GM19351 (cell line): ENCODE data around the gene BGLAP.

ENCODE experiments used
- ATAC-seq: cut with Tn5 transposase; IDR thresholded peaks from one replicate; pipeline ENCODE4 v1.9.1; 2021; ENCODE audit warnings: mild to moderate bottlenecking, moderate library complexity; ENCODE audit not compliant: unreplicated experiment

BGLAP gene

DNA sequence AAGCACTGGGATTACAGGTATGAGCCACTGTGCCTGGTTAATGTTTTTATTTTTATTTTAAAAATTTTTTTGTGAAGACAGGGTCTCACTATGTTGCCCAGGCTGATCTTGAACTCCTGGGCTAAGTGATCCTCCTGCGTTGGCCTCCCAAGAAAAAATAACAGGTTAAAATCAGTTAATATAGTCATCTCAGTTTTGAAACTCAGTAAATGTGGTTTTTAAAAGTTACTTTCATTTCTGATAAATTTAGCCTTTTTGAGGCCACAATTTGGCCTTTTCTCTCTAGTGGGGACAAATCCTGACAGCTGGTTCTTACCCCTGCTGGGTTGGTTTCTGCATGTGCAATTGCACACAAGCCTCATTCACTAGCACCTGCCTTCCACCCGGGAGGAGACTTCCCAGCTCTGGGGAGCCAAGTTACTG lies 15.9 kb upstream of the BGLAP start:
- peak; percentile 71 for ATAC-seq

DNA sequence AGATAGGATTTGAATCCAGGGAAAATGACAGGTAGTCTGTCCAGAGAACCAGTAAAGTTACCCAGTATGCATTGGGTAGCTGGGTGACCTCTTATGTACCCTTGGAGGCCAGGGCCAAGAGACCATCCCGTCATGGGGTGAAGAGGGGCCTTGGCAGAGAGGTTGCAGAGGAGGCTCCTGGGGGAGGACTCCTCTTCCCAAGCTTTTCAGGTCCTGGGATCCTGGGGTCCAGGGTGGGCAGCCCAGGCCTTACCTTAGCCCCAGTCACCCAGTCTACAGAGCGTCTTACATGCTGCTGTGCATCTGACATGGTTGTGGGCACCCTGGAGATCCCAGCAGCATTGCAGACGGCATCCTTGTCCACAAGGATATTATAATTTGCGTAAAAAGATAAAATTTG lies 15.2 kb upstream of the BGLAP start:
- peak; percentile 4 for ATAC-seq

DNA sequence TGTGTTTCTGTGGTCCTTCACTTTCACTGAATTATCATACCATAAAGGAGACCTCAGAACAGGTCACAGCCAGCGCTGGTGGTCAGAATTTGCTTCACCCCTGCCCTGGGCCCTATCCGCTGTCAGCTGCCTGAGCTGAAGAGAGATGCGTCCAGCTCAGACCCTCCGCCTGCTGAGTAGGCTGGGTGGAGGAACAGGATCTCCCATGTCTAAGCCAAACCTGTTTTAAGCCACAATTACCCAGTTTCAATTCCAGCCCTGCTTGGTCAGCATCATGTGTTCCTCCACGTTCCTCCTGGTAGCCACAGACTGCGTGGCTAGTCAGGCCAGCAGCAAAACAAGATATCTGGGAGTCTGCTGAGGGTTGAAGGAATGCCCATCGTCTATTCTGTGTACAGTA lies 13.5 kb upstream of the BGLAP start:
- no peak for ATAC-seq

DNA sequence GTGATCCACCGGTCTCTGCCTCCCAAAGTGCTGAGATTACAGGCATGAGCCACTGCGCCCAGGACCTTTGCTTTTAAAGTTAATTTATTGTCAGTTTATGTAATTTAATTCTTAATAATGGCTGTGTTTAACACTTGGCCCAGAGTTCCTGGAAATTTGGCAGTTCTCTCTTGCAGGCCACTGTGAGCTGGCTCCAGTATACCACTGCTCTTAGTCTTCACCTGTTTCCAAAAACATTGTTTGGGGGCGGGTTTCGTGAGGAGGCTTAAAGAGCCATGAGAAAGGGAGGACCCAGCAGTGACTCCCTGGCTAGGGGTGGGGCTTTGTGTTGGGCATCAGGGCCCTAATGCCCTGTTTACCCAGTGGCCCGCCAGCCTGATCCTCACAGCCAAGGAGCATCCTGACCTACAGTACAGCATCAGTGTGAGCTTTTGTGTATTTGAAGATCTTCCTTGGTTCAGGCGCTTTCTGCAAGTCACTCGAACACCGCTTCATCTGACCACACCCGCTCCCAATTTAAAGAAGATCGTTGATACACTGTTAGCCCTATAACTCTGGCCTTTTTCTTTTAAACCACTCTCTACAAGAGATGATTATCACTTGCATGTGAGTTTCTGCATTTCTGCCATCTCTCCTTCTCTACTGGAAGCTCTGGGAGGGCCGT lies 12.0 kb upstream of the BGLAP start:
- no peak for ATAC-seq

DNA sequence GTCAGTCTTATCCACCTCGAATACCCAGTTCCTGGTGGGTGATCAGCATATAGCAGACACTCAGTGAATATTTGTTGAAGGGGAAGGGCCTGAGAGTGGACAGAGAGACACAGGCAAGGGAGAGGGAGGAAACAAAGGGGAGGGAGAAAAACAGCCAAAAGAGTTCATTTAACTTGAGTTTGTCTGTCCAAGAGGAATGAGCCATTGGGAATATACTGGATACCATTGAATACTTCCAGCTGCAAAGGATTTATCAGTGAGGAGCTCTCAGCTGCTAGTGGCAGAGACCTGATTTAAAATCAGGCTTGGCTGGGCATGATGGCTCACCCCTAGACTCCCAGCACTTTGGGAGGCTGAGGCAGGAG lies 11.5 kb upstream of the BGLAP start:
- ATAC-seq: no peak

DNA sequence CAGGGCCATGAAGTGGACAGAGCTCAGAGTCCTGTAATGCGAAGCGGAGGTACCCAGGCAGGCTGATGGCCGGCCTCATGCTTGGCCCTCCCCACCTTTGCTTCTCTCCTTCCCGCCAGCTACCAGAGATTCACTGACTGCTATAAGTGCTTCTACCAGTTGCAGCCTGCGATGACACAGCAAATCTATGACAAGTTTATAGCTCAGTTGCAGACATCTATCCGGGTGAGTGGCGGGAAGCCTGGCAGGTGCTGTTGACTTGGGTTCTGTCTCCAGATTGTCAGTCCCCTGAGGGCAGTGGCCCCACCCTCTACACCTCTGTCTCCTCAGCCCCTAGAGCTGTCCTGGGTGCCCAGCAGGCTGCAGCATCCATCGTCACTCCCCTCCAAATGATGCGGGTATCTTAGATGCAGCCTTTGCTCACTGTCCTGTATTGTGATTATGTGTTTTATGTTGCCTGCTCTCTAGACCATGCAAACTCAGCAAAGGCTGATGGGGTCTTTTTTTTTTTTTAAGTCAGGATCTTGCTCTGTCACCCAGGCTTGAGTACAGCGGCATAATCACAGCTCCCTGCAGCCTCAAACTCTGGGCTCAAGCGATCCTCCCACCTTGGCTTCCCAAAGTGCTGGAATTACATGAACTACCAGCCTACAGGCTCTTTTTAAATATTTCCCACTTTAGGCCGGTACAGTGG lies 9.6 kb upstream of the BGLAP start:
- no peak for ATAC-seq

DNA sequence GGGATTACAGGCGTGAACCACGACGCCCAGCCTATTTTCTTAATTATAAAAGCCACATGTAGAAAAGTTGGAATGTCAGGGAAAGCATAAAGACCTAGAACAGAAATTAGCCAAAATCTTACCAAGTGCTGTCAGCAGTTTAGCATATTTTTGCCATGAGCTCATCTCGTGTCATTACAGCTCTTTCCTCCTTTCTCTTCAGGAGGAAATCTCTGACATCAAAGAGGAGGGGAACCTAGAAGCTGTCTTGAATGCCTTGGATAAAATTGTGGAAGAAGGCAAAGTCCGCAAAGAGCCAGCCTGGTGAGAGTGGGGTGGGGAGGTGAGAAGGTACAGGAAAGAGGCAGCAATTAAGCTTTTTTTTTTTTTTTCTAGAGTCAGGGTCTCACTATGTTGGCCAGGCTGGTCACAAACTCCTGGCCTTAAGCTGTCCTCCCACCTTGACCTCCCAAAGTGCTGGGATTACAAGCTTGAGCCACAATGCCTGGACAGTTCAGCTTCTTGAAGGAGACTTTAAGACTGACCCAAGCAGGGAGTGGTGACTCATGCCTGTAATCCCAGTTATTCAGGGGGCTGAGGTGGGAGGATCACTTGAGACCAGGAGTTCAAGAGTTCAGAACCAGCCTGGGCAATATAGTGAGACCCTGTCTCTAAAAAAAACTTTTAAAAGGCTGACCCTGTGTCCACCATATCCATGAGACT lies 8.4 kb upstream of the BGLAP start:
- no peak for ATAC-seq

DNA sequence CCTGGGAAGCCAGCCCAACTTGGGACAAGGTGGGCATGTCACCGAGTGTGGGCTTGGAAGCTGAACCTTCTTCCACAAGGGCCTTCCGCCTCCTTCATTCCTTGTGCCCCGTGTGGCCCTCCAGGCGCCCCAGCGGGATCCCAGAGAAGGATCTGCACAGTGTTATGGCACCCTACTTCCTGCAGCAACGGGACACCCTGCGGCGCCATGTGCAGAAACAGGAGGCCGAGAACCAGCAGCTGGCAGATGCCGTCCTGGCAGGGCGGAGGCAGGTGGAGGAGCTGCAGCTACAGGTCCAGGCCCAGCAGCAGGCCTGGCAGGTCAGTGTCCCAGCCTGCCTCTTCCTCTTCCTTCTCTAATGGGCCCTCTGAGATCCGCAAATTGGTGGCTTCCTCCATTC lies 5.8 kb upstream of the BGLAP start:
- no peak for ATAC-seq

DNA sequence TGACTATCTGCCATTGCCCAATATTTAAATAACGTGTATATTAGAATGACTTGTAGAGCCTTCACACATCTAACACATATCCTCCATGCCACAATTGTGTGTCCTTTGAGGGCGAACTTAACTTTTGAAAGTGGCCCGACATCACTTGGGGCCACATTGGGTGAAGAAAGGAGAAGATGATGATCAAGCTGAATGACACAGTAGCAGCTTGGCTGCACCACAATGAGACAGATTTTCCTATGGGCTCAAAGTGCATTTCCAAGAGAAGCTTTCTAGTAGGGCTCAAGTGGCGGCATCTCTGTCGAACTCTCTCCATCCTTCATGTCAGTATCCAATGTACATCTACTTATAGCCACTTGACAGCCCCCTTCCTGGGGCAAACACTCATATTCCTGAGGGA lies 3.7 kb upstream of the BGLAP start:
- ATAC-seq: no peak

DNA sequence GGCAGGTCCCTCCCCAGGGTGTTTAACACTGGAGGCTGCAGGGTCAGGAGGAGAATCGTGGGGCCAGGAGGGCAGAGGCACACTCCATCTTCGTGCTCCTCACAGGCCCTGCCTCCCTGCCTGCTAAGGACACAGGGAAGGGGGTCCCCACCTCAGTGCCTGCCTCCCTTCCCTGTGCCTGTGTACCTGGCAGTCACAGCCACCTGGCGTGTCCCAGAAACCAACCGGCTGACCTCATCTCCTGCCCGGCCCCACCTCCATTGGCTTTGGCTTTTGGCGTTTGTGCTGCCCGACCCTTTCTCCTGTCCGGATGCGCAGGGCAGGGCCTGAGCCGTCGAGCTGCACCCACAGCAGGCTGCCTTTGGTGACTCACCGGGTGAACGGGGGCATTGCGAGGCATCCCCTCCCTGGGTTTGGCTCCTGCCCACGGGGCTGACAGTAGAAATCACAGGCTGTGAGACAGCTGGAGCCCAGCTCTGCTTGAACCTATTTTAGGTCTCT lies 623 bp upstream of the BGLAP start:
- ATAC-seq: no peak

DNA sequence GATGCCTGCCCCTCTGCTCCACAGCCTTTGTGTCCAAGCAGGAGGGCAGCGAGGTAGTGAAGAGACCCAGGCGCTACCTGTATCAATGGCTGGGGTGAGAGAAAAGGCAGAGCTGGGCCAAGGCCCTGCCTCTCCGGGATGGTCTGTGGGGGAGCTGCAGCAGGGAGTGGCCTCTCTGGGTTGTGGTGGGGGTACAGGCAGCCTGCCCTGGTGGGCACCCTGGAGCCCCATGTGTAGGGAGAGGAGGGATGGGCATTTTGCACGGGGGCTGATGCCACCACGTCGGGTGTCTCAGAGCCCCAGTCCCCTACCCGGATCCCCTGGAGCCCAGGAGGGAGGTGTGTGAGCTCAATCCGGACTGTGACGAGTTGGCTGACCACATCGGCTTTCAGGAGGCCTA lies 754 bp downstream of the BGLAP start:
- ATAC-seq: no peak

DNA sequence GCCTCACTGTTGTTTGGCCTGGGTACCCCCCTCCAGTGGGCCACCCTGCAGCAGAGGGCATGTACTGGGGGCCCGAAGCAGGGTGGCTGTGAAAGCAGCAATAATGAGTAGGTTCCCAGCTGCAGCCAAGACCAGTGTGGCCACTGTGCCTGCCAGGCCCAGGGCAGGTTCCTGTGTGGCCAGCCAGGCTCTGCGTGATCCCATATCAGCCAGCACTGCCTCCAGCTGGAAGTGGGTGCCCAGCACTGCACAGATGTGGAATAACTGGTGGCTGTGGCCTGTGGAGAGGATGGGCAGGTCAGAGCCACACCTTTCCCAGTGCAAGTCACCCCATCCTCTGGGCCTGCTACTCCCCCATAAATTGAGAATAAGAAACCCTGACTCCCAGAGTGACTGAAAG lies 2.1 kb downstream of the BGLAP start:
- ATAC-seq: no peak

DNA sequence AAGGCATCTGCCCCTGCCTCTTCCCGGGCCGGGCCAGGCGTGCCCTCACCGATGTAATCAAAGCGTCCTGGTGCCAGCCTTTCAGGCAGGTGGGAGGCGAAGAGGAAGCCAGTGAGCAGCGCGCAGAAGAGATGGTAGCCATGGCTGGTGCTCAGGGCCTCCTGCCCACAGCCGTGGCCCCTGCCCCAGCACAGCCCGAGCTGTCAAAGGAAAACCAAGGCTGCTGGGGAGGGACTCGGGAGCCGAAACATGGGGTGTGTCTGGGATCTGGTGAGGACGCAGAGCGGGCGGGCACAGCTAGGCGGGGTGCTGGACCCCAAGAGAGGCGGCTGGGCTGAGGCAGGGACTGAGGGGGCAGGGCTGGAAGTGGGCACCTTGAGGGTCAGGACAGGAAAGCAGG lies 2.7 kb downstream of the BGLAP start:
- no peak for ATAC-seq

DNA sequence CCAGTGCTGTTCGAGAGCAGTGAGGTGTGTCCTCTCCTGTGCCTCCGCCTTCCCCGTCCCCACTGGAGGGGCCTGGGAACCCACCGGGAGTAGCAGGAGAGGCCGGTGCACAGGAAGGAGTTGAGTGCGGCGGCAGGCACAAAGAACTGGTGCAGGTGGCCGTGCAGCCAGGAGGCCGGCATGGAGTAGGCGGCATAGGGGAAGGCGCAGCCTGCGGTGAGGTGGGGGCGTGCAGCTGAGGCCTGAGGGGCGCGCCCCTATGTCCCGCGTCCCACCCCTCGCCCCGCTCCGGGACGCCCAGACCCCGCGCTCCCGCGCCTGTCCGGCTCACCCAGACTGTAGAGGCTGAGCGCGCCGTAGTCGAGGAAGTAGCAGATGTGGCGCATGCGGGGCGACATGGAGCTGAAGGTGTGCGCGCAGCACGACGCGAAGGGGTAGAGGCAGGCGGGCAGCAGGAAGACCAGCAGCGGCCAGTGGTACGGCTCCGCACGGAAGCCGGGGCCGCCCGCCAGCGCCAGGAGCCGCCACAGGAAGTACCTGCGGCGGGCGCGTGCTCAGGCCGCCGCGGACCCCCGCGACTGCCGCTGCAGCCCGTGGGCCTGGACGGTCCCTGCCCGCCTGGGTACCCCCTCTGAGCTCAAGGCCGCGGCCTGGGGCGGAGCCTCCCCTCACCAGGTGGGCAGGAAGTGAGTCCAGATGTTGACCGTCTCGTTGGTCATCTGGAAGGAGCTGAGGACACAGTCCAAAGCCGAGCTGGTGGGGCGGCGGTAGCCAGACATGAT lies 3.7 kb downstream of the BGLAP start:
- no peak for ATAC-seq

DNA sequence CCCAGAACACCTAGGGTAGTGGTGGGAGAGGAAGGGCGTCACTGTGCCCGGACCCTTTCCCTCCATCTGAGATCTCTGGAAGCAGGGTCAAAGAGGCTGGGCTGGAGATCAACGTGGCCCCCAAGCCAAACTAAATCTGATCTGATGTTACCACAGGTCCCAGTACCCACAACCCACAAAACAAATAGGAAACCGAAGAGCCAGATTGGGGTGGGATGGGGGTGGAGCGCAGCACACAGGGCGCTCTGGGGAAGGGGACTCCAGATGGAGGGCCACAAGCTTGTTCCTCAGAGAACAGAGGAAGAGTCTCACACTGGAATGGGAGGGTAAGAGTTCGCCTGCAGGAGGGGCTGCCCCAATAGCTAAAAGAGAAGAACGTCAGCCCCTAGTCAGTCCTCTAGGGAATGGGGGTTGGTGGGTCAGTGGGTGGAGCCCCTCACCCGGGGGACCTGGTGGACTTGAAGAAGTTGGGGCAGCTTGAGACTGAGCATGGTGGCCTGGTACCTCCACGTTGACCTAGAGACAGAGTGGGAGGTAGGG lies 4.3 kb downstream of the BGLAP start:
- no peak for ATAC-seq

DNA sequence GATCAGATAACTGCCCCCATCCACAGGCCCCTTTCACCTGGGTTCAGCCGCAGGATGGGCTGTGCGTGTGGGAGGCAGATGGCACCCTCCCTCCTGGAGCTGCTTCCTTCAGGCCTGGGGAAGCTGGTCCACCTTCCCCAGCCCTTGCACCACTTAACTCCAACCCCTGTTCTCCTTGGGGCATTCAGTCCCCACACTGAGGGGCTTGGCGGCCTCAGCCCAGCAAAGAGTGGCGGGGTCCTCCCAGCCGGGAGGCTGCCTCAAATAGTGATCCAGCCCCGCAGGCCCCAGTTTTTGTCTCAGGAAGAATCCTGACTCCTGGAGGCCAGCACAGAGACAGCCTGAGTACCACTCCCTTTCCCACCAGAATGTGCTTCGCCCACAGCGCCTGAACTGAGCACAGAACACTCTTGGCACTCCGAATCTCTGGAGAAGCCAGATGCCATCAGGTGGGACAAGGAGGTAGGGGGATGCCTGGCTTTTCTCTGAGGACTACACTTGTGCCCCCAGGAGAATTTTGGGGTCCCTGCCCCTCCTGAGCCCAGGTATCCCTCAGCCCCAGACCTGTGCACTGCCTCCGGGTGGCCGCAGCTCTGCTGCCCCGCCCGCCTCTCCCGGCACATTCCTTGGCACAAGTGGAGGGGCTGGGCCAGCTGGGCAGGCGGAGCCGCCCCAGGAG lies 4.9 kb downstream of the BGLAP start:
- ATAC-seq: no peak

DNA sequence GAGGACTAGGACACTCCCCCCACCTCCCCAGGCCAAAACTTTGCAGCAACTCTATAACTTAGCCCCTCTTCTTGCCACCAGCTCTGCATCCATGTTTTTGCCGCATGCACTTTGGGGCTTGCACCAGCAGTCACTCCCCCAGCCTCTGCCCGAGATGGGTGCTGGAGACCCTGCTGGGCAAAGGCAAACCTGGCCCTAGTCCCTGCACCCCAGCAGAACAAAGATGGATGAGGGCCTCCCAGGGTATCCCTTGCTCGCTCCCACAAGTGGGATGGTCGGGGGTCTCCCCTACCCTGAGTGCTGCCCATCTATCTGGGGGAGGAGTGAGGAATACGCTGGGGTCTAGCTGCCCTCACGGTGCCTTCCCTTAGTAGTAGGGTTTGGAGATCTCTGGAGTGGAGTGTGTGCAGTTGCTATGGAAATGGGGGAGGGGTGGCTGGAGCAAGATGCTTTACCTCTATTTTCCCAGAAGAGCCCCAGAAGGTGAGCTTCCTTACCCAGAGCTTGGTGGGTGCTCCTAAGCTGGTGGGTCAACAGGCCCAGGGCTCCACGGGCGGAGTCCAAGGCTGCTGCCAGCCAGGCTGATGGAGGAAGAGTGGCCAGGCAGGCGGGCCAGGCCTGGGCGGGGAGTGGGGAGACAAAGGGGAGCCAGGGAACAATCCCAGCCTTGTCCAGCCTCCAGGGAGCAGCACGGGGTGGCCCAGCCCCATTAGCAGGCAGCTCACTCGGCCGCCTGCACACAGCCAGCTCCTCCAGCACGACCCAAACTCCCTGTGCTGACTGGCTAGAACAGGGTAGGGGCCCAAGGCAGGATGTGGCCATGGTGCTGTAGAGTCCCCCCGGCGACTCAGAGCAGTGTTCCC lies 5.7 kb downstream of the BGLAP start, which contains the start of gene PAQR6:
PAQR6 (minus strand) TSS at position 597 of the 863 bp plus-strand sequence. CDS start 1,325 bp downstream, outside the sequence.
- no peak for ATAC-seq

DNA sequence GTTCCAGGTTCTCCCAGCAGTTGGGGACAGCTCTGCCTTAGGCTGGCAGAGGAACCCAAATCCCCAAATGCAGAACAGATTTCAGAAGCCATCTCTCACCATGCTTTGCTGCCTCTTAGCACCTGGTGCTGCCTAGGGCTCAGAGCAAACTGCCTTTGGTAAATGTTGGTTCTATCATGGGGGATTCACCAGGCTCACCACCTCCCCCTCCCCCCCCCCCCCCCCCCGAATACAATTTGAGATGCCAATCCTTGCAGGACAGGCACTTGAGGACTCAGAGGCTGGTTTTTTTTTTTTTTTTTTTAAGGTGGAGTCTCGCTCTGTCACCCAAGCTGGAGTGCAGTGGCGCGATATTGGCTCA lies 6.3 kb downstream of the BGLAP start:
- ATAC-seq: no peak

DNA sequence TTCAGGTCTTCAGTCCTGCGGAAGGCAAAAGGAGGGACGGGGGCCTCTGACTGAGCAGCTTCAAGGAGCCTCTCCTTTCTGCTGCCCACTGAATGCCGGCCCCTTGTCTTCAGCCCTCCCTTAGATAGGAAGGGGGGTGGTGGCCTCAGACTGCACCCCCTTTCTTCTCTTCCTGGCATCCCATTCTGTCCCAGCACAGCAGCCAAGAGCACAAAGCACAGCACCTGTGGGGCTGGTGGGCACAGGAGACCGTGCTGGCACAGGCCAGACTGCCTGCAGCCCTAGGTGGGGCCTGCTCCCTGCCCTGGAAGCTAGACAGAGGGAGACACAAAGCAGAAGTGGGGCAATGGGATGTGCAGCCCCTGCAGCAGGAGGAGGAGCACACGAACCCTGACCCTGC lies 7.6 kb downstream of the BGLAP start:
- no peak for ATAC-seq

DNA sequence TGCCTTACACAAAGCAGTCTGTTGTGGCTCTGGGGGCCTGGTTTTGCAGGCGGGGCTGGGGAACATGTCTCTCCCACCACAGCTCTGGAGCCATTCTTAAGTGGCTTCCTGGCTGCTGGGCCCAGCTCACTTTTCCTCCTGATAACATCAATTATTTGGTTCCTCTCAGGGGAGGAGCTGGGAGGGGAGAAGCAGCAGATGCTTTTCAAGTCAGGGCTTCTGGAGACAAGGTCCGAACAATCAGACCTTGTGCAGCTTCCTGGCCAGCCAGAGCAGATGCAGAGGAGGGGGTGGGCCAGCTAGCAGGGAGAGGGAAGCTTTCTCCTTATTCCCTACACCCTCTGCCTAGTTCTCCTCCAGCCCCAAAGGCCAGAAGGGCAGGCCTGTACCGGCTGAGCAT lies 9.5 kb downstream of the BGLAP start:
- no peak for ATAC-seq
